GM18868 (cell line): ENCODE results near the gene GALNT2.

Experiments used
- ATAC-seq: cut with Tn5 transposase; IDR thresholded peaks from one replicate; pipeline ENCODE4 v1.9.1; 2021; ENCODE audit warnings: mild to moderate bottlenecking, moderate library complexity; ENCODE audit not compliant: unreplicated experiment

The GALNT2 gene

GRCh38 chr1:230286890-230287269 is 219.8 kb downstream of the GALNT2 start:
- no peak for ATAC-seq

- ATAC-seq = no peak
Measured at GRCh38 chr1:230287674-230288315, 220.8 kb downstream of the GALNT2 start.

GRCh38 chr1:230288641-230289349 is 221.8 kb downstream of the GALNT2 start:
- ATAC-seq = no peak

GRCh38 chr1:230289350-230289644 is 222.3 kb downstream of the GALNT2 start:
- ATAC-seq = no peak

- ATAC-seq = no peak
Measured at GRCh38 chr1:230291731-230292620, 224.9 kb downstream of the GALNT2 start.

- ATAC-seq = no peak
Measured at GRCh38 chr1:230292689-230293389, 225.8 kb downstream of the GALNT2 start.

GRCh38 chr1:230293390-230293700 is 226.3 kb downstream of the GALNT2 start:
- ATAC-seq = no peak

GRCh38 chr1:230295367-230295766 is 228.3 kb downstream of the GALNT2 start:
- no peak for ATAC-seq

- ATAC-seq = no peak
Measured at GRCh38 chr1:230299191-230300006, 232.4 kb downstream of the GALNT2 start.

GRCh38 chr1:230300322-230301301 is 233.6 kb downstream of the GALNT2 start:
- no peak for ATAC-seq

- ATAC-seq = no peak
Measured at GRCh38 chr1:230301322-230301721, 234.3 kb downstream of the GALNT2 start.

GRCh38 chr1:230301822-230302221 is 234.8 kb downstream of the GALNT2 start:
- no peak for ATAC-seq

GRCh38 chr1:230303069-230303468 is 236.0 kb downstream of the GALNT2 start:
- ATAC-seq = no peak

GRCh38 chr1:230303822-230304221 is 236.8 kb downstream of the GALNT2 start:
- ATAC-seq = no peak

GRCh38 chr1:230306169-230306568 is 239.1 kb downstream of the GALNT2 start:
- ATAC-seq = peak; percentile 73

- ATAC-seq = no peak
Measured at GRCh38 chr1:230307213-230307612, 240.2 kb downstream of the GALNT2 start.

GRCh38 chr1:230308039-230308438 is 241.0 kb downstream of the GALNT2 start:
- ATAC-seq = no peak

GRCh38 chr1:230308821-230309220 is 241.8 kb downstream of the GALNT2 start:
- ATAC-seq = no peak

- no peak for ATAC-seq
Measured at GRCh38 chr1:230309646-230310177, 242.7 kb downstream of the GALNT2 start.
